Mesenchymal stem cell (in vitro differentiated cells and primary cell): ENCODE data around the gene ZNF710.

Experiments
- DNase-seq: peaks from one replicate; pipeline ENCODE4 v3.0.0-alpha.2; 2013
- H2AFZ ChIP-seq: one replicate; pipeline ENCODE4 v1.6.1; 2013; ENCODE audit warnings: low read depth, mild to moderate bottlenecking, control low read depth, inconsistent platforms, low read length, moderate library complexity
- H2AK5ac ChIP-seq: 2 replicates; pipeline ENCODE4 v1.6.1; 2013; ENCODE audit warnings: low read length, moderate library complexity, mild to moderate bottlenecking, inconsistent platforms; ENCODE audit not compliant: severe bottlenecking
- H2BK120ac ChIP-seq: one replicate; pipeline ENCODE4 v1.6.1; 2013; ENCODE audit warnings: low read depth, mild to moderate bottlenecking, inconsistent platforms, low read length, moderate library complexity
- H2BK12ac ChIP-seq, 2 experiments: one replicate each; pipeline ENCODE4 v1.6.1; 2013; ENCODE audit warnings: inconsistent platforms in 2 of 2, low read length in 2 of 2, mild to moderate bottlenecking in 2 of 2, moderate library complexity in 2 of 2, control low read depth in 1 of 2
- H2BK15ac ChIP-seq: one replicate; pipeline ENCODE4 v1.6.1; 2013; ENCODE audit warnings: mild to moderate bottlenecking, low read depth, inconsistent platforms; ENCODE audit not compliant: poor library complexity, severe bottlenecking
- H2BK5ac ChIP-seq: 2 replicates; pipeline ENCODE4 v1.6.1; 2013; ENCODE audit warnings: low read depth, mild to moderate bottlenecking, low read length, control low read depth, inconsistent platforms; ENCODE audit not compliant: poor library complexity, severe bottlenecking
- H3K14ac ChIP-seq, 2 experiments: one replicate each; pipeline ENCODE4 v1.6.1; 2013; ENCODE audit warnings: inconsistent platforms in 2 of 2, low read length in 2 of 2, control low read depth in 1 of 2, mild to moderate bottlenecking in 1 of 2, moderate library complexity in 1 of 2
- H3K18ac ChIP-seq, 2 experiments: one replicate each; pipeline ENCODE4 v1.6.1; 2013; ENCODE audit warnings: inconsistent platforms in 2 of 2, low read length in 2 of 2, control low read depth in 1 of 2, low read depth in 1 of 2, mild to moderate bottlenecking in 1 of 2
- H3K23ac ChIP-seq, 2 experiments: one replicate each; pipeline ENCODE4 v1.6.1; 2013; ENCODE audit warnings: inconsistent platforms in 2 of 2, low read length in 2 of 2, mild to moderate bottlenecking in 2 of 2, moderate library complexity in 2 of 2, control low read depth in 1 of 2
- H3K27ac ChIP-seq: 2 replicates; pipeline ENCODE4 v1.5.1; 2013; ENCODE audit warnings: mild to moderate bottlenecking, moderate library complexity, low read length, control low read depth, inconsistent platforms; ENCODE audit not compliant: poor library complexity, severe bottlenecking
- H3K27me3 ChIP-seq, 2 experiments: 2 replicates each; pipeline versions ENCODE4 v1.6.1 to v1.7.0; 2013; ENCODE audit warnings: low read length in 2 of 2, mild to moderate bottlenecking in 2 of 2, moderate library complexity in 2 of 2, control low read depth in 1 of 2, inconsistent platforms in 1 of 2; ENCODE audit not compliant: control insufficient read depth in 1 of 2, insufficient read depth in 1 of 2
- H3K36me3 ChIP-seq, 2 experiments: 2 replicates each; pipeline versions ENCODE4 v1.6.1 to v1.7.0; 2013; ENCODE audit warnings: low read length in 2 of 2, control low read depth in 1 of 2, inconsistent platforms in 1 of 2, low read depth in 1 of 2, mild to moderate bottlenecking in 1 of 2; ENCODE audit not compliant: insufficient read depth in 2 of 2, control insufficient read depth in 1 of 2
- H3K4ac ChIP-seq, 2 experiments: one replicate each; pipeline ENCODE4 v1.6.1; 2013; ENCODE audit warnings: inconsistent platforms in 2 of 2, low read length in 2 of 2, mild to moderate bottlenecking in 2 of 2, moderate library complexity in 2 of 2, control low read depth in 1 of 2, low read depth in 1 of 2
- H3K4me1 ChIP-seq: 2 replicates; pipeline ENCODE4 v1.6.1; 2013; ENCODE audit warnings: low read depth, low read length, control low read depth; ENCODE audit not compliant: control insufficient read depth, insufficient read depth
- H3K4me2 ChIP-seq: 2 replicates; pipeline ENCODE4 v1.6.1; 2013; ENCODE audit warnings: low read length, mild to moderate bottlenecking, inconsistent platforms; ENCODE audit not compliant: poor library complexity, severe bottlenecking
- H3K4me3 ChIP-seq, 2 experiments: 2 replicates each; pipeline versions ENCODE4 v1.5.1 to v1.7.0; 2013; ENCODE audit warnings: low read length in 2 of 2, mild to moderate bottlenecking in 2 of 2, control low read depth in 1 of 2, low read depth in 1 of 2; ENCODE audit not compliant: insufficient read depth in 1 of 2
- H3K79me1 ChIP-seq: replicated peaks from 2 replicates; pipeline ENCODE4 v1.6.1; 2013; ENCODE audit warnings: mild to moderate bottlenecking, control low read depth, low read length, inconsistent platforms; ENCODE audit not compliant: poor library complexity, severe bottlenecking
- H3K9ac ChIP-seq: 2 replicates; pipeline ENCODE4 v1.7.0; 2013; ENCODE audit warnings: mild to moderate bottlenecking, low read length, moderate library complexity
- H3K9me3 ChIP-seq: 2 replicates; pipeline ENCODE4 v1.7.0; 2013; ENCODE audit warnings: mild to moderate bottlenecking, low read length; ENCODE audit not compliant: control insufficient read depth
- H4K8ac ChIP-seq: one replicate; pipeline ENCODE4 v1.6.1; 2013; ENCODE audit warnings: inconsistent platforms, mild to moderate bottlenecking, low read length, moderate library complexity
- H4K91ac ChIP-seq: one replicate; pipeline ENCODE4 v1.6.1; 2013; ENCODE audit warnings: mild to moderate bottlenecking, low read length, inconsistent platforms
- WGBS: methylation state at CpG from one replicate; pipeline ENCODE4 v1.1.7; 2013; ENCODE audit warnings: mixed read lengths; 5-methylcytosine and 5-hydroxymethylcytosine counted together

Gene ZNF710

DNA sequence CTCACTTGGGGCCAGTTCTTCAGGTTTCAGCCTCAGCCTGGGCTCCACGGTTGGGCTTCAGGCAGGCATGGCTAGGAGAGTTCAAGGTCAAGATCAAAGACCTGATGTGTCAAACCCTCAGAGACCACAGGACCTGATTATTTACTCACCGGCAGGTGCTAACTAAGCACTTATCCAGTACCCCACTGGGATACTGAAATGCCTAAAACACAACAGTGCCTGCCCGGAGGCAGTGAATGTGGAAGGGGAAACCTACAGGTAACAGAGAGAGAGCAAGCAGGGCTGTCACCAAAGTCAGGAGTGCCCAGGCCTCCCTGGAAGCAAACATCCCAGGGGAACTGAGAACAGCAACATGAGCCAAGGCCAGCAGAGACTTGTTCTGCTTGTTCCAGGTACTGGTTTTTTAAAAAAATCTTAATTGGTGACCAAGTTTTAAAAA is 94.4 kb downstream of the ZNF710 start:
- no peak overlapping the region for H3K4me2 ChIP-seq
- H3K14ac ChIP-seq = no peak overlapping the region
- H2BK120ac ChIP-seq = no peak overlapping the region
- H2BK15ac ChIP-seq = no peak overlapping the region
- H4K91ac ChIP-seq = no peak overlapping the region
- H2AFZ ChIP-seq = no peak overlapping the region
- no peak overlapping the region for H2AK5ac ChIP-seq
- no peak overlapping the region for H3K18ac ChIP-seq
- H3K4me3 ChIP-seq = no peak overlapping the region
- no peak overlapping the region for H3K4ac ChIP-seq
- no peak overlapping the region for H3K27ac ChIP-seq
- peaks cover 30% of the 10 kb centered on the region for H3K79me1 ChIP-seq
- H4K8ac ChIP-seq = no peak overlapping the region
- H3K4me1 ChIP-seq = peaks cover 38% of the 10 kb centered on the region
- H3K36me3 ChIP-seq = peaks cover 0 to 13% of the 10 kb centered on the region in 2 experiments
- H2BK5ac ChIP-seq = no peak overlapping the region
- no peaks in the 10 kb centered on the region for H3K9me3 ChIP-seq
- 43% methylated on average over 2 of the region's 3 CpGs for WGBS
- no peaks in the 10 kb centered on the region for H3K27me3 ChIP-seq
- H2BK12ac ChIP-seq = no peak overlapping the region
- H3K23ac ChIP-seq = no peak overlapping the region
- no peak for DNase-seq
- H3K9ac ChIP-seq = no peak overlapping the region

- H3K36me3 ChIP-seq = no peaks in the 10 kb centered on the region
- H3K27ac ChIP-seq = peak overlapping the region; percentile 79
- peak overlapping the region; percentile 63 for H3K9ac ChIP-seq
- no peaks in the 10 kb centered on the region for H3K27me3 ChIP-seq
- H3K4me1 ChIP-seq = peaks cover 43% of the 10 kb centered on the region
- 100% methylated on average over 2 of the region's 4 CpGs for WGBS
- H3K4me2 ChIP-seq = no peak overlapping the region
- no peak overlapping the region for H2AK5ac ChIP-seq
- no peak for DNase-seq
- no peak overlapping the region for H3K14ac ChIP-seq
- H3K79me1 ChIP-seq = peaks cover 18% of the 10 kb centered on the region
- H2AFZ ChIP-seq = no peak overlapping the region
- H2BK5ac ChIP-seq = no peak overlapping the region
- H4K8ac ChIP-seq = no peak overlapping the region
- H2BK15ac ChIP-seq = no peak overlapping the region
- H3K4me3 ChIP-seq = peak overlapping the region in 1 of 2 experiments; percentile 50
- H2BK120ac ChIP-seq = no peak overlapping the region
- H4K91ac ChIP-seq = no peak overlapping the region
- no peak overlapping the region for H3K18ac ChIP-seq
- no peak overlapping the region for H3K4ac ChIP-seq
- H3K9me3 ChIP-seq = no peaks in the 10 kb centered on the region
- no peak overlapping the region for H3K23ac ChIP-seq
- H2BK12ac ChIP-seq = no peak overlapping the region
Observed at GRCh38 chr15:90097475-90097874, 96.4 kb downstream of the ZNF710 start.

DNA sequence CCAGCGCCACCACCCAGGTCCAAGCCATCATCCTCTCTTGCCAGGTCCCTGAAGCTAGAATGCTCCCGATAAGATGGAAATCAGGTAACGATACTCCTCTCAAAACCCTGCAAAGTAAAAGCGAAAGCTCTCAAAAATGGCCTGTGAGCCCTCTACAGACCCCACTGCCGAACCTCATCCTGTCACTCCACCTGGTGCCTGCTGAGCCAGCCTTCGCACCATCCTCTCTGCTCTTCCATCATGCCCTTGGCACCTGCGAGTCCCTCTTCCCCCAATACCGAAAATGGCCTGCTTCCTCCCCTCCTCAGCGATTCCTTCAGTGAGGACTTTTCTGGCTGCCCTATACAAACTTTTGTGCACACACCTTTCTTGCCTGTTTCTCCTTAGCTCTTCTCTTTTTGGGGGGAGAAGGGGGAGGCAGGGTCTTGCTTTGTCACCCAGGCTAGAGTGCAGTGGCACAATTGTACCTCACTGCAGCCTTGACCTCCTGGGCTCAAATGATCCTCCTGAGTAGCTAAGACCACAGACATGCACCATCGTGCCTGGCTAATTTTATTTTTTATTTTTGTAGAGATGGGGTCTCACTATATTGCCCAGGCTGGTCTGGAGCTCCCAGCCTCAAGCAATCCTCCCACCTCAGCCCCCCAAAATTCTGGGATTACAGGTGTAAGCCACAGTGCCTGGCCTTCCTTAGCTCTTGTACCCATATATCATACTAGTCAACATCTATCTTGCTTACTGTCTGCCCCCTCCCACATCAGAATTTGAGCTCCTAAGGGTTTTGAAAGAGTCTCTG is 98.1 kb downstream of the ZNF710 start:
- H3K27ac ChIP-seq = peak overlapping the region; percentile 85
- no peak overlapping the region for H2BK12ac ChIP-seq
- H3K4me1 ChIP-seq = peaks cover 38% of the 10 kb centered on the region
- H3K79me1 ChIP-seq = peaks cover 11% of the 10 kb centered on the region
- no peak overlapping the region for H3K9ac ChIP-seq
- H3K27me3 ChIP-seq = peaks cover 0 to 4% of the 10 kb centered on the region in 2 experiments
- no peak overlapping the region for H3K18ac ChIP-seq
- no peak overlapping the region for H4K91ac ChIP-seq
- no peaks in the 10 kb centered on the region for H3K36me3 ChIP-seq
- no peak overlapping the region for H2AFZ ChIP-seq
- no peak for DNase-seq
- WGBS = 92% methylated on average over 9 of the region's 10 CpGs
- H3K14ac ChIP-seq = no peak overlapping the region
- peak overlapping the region; percentile 24 for H2AK5ac ChIP-seq
- no peak overlapping the region for H3K23ac ChIP-seq
- no peak overlapping the region for H3K4ac ChIP-seq
- no peak overlapping the region for H3K4me2 ChIP-seq
- H4K8ac ChIP-seq = no peak overlapping the region
- H3K4me3 ChIP-seq = no peak overlapping the region
- H2BK120ac ChIP-seq = no peak overlapping the region
- H2BK15ac ChIP-seq = no peak overlapping the region
- no peak overlapping the region for H2BK5ac ChIP-seq
- H3K9me3 ChIP-seq = no peaks in the 10 kb centered on the region

DNA sequence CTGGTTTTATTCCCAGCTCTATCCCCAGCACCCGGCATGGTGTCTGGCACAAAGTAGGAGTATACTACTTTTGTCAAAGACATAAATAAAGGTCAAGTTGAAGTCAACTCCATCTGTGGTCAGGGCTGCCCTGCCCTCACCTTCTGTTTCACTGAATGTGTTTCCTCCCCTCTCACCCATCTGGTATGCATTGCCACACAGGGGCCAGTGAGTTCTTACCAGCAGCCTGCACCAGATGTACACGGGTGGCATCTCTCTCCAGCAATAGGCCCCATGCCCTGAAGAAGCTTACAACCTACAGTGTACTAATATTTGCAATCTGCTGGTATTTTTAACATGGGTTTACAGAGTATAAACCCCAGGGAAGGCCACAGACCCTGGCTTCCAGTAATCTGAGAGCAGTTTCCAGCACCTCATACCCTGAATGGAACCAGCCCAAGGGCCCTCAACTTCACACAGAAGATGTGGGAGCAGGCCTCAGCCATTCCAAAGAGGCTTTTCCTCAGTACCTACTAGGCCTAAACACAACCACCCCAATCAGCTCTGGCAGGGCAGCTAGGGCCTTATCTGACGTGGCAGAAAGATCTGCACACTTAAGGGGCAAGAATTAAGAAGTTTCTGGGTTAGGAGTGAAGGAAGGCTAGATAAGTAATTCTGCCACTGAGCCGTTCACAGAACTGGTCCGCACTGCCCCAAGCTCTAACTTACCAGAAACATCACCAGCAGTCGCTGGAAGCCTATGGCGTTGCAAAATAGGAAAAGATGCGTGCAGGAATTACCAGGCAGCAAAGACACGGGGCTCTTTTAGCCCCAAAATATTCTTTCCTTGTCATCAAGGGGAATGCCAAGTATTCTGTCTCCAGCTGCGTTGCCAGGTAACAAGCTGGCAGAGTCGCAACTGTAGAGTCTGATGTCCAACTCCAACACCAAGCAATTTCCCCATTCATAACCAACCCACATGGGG is 99.0 kb downstream of the ZNF710 start:
- no peak overlapping the region for H3K18ac ChIP-seq
- H3K27me3 ChIP-seq = peaks cover 0 to 11% of the 10 kb centered on the region in 2 experiments
- no peak overlapping the region for H2AFZ ChIP-seq
- H3K4me1 ChIP-seq = peaks cover 37% of the 10 kb centered on the region
- no peak overlapping the region for H3K23ac ChIP-seq
- H3K79me1 ChIP-seq = peaks cover 9% of the 10 kb centered on the region
- peak; percentile 19 for DNase-seq
- H3K27ac ChIP-seq = peak overlapping the region; percentile 85
- H2BK15ac ChIP-seq = no peak overlapping the region
- H3K9ac ChIP-seq = peak overlapping the region; percentile 85
- no peak overlapping the region for H3K4ac ChIP-seq
- H3K9me3 ChIP-seq = no peaks in the 10 kb centered on the region
- 94% methylated on average over 10 of the region's 11 CpGs for WGBS
- H3K14ac ChIP-seq = no peak overlapping the region
- peak overlapping the region in 1 of 2 experiments; percentile 82 for H3K4me3 ChIP-seq
- no peak overlapping the region for H4K91ac ChIP-seq
- no peak overlapping the region for H2BK120ac ChIP-seq
- no peak overlapping the region for H2BK5ac ChIP-seq
- no peak overlapping the region for H2BK12ac ChIP-seq
- H3K4me2 ChIP-seq = peak overlapping the region; percentile 98
- no peaks in the 10 kb centered on the region for H3K36me3 ChIP-seq
- H4K8ac ChIP-seq = no peak overlapping the region
- H2AK5ac ChIP-seq = peak overlapping the region; percentile 18
